ENCODE measurements around the gene KLRG1.

DNA sequence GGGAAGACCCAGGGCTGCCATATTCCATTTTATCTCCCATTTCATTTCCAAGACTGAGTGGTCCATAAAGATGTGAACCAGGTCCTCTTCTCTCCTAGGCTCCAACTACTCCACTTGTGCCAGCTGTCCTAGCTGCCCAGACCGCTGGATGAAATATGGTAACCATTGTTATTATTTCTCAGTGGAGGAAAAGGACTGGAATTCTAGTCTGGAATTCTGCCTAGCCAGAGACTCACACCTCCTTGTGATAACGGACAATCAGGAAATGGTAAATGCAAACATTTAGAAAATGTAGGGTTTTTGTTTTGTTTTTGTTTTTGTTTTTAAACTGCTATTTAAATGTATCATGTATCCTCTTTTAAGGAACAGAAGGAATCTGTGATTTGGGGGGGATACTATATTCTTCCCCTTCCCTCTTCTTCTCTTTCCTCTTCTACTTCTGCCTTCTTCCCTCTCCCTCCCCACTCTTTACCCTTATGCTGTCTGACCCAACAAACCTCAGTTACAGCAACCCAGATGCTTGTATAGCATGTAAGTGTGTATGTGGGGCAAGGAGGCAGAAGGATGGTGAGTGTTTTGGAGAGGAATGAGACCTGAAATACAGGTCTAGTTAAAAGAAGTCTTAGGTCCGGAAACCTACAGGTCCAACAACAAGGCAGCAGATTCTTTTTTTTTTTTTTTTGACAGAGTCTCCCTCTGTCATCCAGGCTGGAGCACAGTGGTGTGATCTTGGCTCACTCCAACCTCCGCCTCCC lies 5.9 kb downstream of the KLRG1 start:
- TF ChIP-seq EZH2 (IDR thresholded peaks at IDR 0.05; ENCODE audit: insufficient read depth, poor library complexity, severe bottlenecking): no peak
- no peak for TF ChIP-seq EZH2phosphoT487 (IDR thresholded peaks at IDR 0.05; ENCODE audit: insufficient read depth, low read depth)
